Fibroblast of skin of right quadriceps (primary cell): ENCODE measurements around the gene C2CD4A.

ENCODE experiments used
- DNase-seq: peaks from one replicate; pipeline ENCODE4 v3.0.0-alpha.2; 2013

Gene C2CD4A

GRCh38 chr15:62060113-62060895, 6.5 kb upstream of the C2CD4A start, which contains the start of gene VPS13C:
Gene VPS13C, minus strand, starts transcription at chr15:62060447. Its CDS starts 73 bp downstream, at chr15:62060374.
- peak; percentile 90 for DNase-seq

- no peak for DNase-seq
Measured at GRCh38 chr15:62060896-62061280, 5.9 kb upstream of the C2CD4A start.

GRCh38 chr15:62063825-62064635, 2.7 kb upstream of the C2CD4A start:
- no peak for DNase-seq

GRCh38 chr15:62067448-62068044, 769 bp downstream of the C2CD4A start:
- DNase-seq, result no peak

GRCh38 chr15:62068071-62068809, 1.5 kb downstream of the C2CD4A start:
- DNase-seq, result peak; percentile 13

- peak; percentile 58 for DNase-seq
Measured at GRCh38 chr15:62068810-62069167, 2.0 kb downstream of the C2CD4A start.

- DNase-seq, result no peak
Measured at GRCh38 chr15:62069551-62069950, 2.8 kb downstream of the C2CD4A start.

GRCh38 chr15:62071711-62072308, 5.0 kb downstream of the C2CD4A start:
- DNase-seq, result peak; percentile 35

- DNase-seq, result peak; percentile 55
Measured at GRCh38 chr15:62075595-62076277, 9.0 kb downstream of the C2CD4A start.

- no peak for DNase-seq
Measured at GRCh38 chr15:62079594-62079993, 12.8 kb downstream of the C2CD4A start.

- DNase-seq, result no peak
Measured at GRCh38 chr15:62083194-62084154, 16.7 kb downstream of the C2CD4A start.

- peak; percentile 39 for DNase-seq
Measured at GRCh38 chr15:62085740-62086139, 19.0 kb downstream of the C2CD4A start.

GRCh38 chr15:62087671-62088352, 21.0 kb downstream of the C2CD4A start:
- peak; percentile 38 for DNase-seq

GRCh38 chr15:62088353-62088693, 21.5 kb downstream of the C2CD4A start:
- DNase-seq, result no peak

- DNase-seq, result no peak
Measured at GRCh38 chr15:62089616-62090015, 22.8 kb downstream of the C2CD4A start.

GRCh38 chr15:62090988-62091387, 24.2 kb downstream of the C2CD4A start:
- no peak for DNase-seq

GRCh38 chr15:62093809-62094208, 27.0 kb downstream of the C2CD4A start:
- DNase-seq, result no peak

GRCh38 chr15:62094388-62094787, 27.6 kb downstream of the C2CD4A start:
- DNase-seq, result no peak

GRCh38 chr15:62099094-62099601, 32.4 kb downstream of the C2CD4A start:
- peak; percentile 94 for DNase-seq

- peak; percentile 48 for DNase-seq
Measured at GRCh38 chr15:62103431-62103830, 36.7 kb downstream of the C2CD4A start.
